ENCODE data around the gene GTF3A. TPM values are rescaled to one million over a fixed set of nuclear protein-coding genes. Genes with fewer than 3 reads are reported as not detected.
A peak's percentile ranks its signal among the peaks of the same experiment; 100 is the strongest.

Gene GTF3A
- total RNA-seq, 1 experiment from 2014 or later: 88.7 TPM

- POLR2A ChIA-PET: no interaction called here
- DNase-seq (ENCODE audit: low spot score) (no peak), ATAC-seq (no peak; the same call in 1 of the 2 replicates)
- H3K9me3 Mint-ChIP-seq: no peaks in the 10 kb centered on the region
- no peak overlapping the region for H3K27ac Mint-ChIP-seq
- TF ChIP-seq ZNF232 (CRISPR knock-in tag; IDR thresholded peaks at IDR 0.05) (no peak), ZNF263 (CRISPR knock-in tag; IDR thresholded peaks at IDR 0.05; ENCODE audit: low read depth) (no peak), GABPB1 (CRISPR knock-in tag; IDR thresholded peaks at IDR 0.05) (no peak), CREB1 (CRISPR knock-in tag; IDR thresholded peaks at IDR 0.05) (no peak), CBFB (CRISPR knock-in tag; IDR thresholded peaks at IDR 0.05; ENCODE audit: low read depth) (no peak), CTCF (IDR thresholded peaks at IDR 0.05) (no peak), SOX15 (CRISPR knock-in tag; IDR thresholded peaks at IDR 0.05) (no peak)
- CTCF ChIA-PET: interaction anchor here (1.2 to 1.5 kb wide), 3 partner anchors 20 to 445 kb away, joined by 7 to 8 read pairs (median 8); no protein-coding TSS in a partner anchor
- peaks cover 26% of the 10 kb centered on the region for H3K4me1 Mint-ChIP-seq
- H3K36me3 Mint-ChIP-seq: no peaks in the 10 kb centered on the region
- no peak overlapping the region for H3K4me3 Mint-ChIP-seq
- H3K27me3 Mint-ChIP-seq (ENCODE audit: low read depth): no peaks in the 10 kb centered on the region; the same call in 1 of the 2 replicates
Measured at GRCh38 chr13:27381601-27382000, 42.8 kb upstream of the GTF3A start.

DNA sequence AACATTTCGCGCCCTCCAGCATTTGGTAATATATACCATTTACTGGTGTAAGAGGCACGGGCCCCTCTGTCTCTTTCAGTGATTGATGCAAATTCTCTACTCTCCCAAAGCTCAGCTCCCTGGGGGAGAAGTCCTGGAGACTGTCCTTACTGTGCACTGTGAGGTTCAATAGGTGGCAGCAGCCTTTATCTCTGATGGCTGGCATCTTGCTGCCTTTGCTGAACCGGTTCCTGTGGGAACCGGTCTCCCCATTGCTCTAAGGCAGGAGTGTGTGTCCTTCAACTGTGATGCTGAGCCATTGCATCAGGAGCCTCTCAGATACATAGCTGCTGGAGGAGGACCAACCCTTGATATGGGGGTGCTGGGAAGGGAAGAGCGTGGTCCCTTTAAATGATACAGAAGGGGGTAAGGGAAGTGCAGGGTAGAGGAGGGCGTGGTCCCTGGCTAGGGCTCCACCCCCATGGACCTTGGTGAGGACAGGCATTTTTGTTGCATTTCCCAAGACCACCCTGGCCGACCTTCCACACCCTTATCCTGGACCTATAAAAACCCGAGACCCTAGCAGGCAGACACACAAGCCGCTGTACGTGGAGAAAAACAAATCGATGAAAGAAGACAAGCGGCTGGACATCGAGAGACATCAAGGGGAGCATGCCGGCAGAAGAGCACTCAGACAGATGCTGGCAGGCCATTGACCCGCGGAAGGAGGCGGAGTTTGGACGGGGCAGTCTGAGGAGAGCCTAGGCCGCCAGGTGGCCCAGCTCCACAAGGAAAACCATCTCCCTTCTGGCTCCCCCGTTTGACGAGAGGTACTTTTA, 41.1 kb upstream of the GTF3A start:
- Mint-ChIP-seq H3K36me3 (no peaks in the 10 kb centered on the region), H3K4me3 (no peak overlapping the region), H3K27ac (no peak overlapping the region), H3K9me3 (no peaks in the 10 kb centered on the region), H3K4me1 (peaks cover 38% of the 10 kb centered on the region), H3K27me3 (ENCODE audit: low read depth) (no peaks in the 10 kb centered on the region)
- DNase-seq (ENCODE audit: low spot score) (no peak), ATAC-seq (peak; percentile 43)
- peak; percentile 96 for TF ChIP-seq ZNF121 (CRISPR knock-in tag; IDR thresholded peaks at IDR 0.05)
- TF ChIP-seq MYBL2 (CRISPR knock-in tag; IDR thresholded peaks at IDR 0.05): no peak
- TF ChIP-seq TCF7 (CRISPR knock-in tag; IDR thresholded peaks at IDR 0.05; ENCODE audit: low read depth): no peak
- no peak for TF ChIP-seq SOX15 (CRISPR knock-in tag; IDR thresholded peaks at IDR 0.05)
- TF ChIP-seq KAT7 (CRISPR knock-in tag; IDR thresholded peaks at IDR 0.05; ENCODE audit: borderline replicate concordance): no peak
- TF ChIP-seq TEAD1 (CRISPR knock-in tag; IDR thresholded peaks at IDR 0.05): no peak
- ChIA-PET CTCF (interaction anchor here (0.8 to 3.3 kb wide), 5 partner anchors 21 to 443 kb away, joined by 3 to 19 read pairs (median 7); partner anchors contain the start of gene GTF3A), POLR2A (no interaction called here)

DNA sequence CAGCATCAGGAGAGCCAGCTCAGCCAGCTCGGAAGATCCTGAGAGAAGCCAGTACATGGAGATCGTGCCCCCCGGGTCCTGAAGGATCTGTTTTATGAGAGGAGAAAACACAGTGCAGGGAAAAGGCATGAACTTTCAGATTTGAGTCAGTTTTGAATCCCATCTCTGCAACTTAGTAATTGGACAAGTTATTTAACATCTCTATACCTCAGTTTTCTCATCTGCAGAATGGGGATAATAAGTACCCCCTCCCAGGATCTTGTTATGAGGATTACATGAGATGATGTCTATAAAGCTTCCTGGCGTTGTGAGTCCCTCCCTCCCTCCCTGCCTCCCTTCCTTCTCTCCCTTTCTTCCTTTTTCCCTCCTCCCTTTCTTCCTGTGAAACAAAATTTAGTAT, 40.1 kb upstream of the GTF3A start:
- Mint-ChIP-seq H3K4me3 (no peak overlapping the region), H3K4me1 (peaks cover 38% of the 10 kb centered on the region), H3K9me3 (no peaks in the 10 kb centered on the region), H3K27ac (no peak overlapping the region), H3K36me3 (no peaks in the 10 kb centered on the region), H3K27me3 (ENCODE audit: low read depth) (no peaks in the 10 kb centered on the region)
- no peak for DNase-seq (ENCODE audit: low spot score)
- POLR2A ChIA-PET: no interaction called here
- no peak for ATAC-seq
- CTCF ChIA-PET: interaction anchor here (1.1 to 3.3 kb wide), 5 partner anchors 11 to 442 kb away, joined by 3 to 19 read pairs (median 7); partner anchors contain the start of gene GTF3A
- TF ChIP-seq E2F1 (CRISPR knock-in tag; IDR thresholded peaks at IDR 0.05) (no peak), ATF1 (CRISPR knock-in tag; IDR thresholded peaks at IDR 0.05) (no peak), ZNF396 (CRISPR knock-in tag; IDR thresholded peaks at IDR 0.05; ENCODE audit: borderline replicate concordance) (no peak), FOXJ3 (CRISPR knock-in tag; IDR thresholded peaks at IDR 0.05; ENCODE audit: borderline replicate concordance) (no peak), ZNF219 (CRISPR knock-in tag; IDR thresholded peaks at IDR 0.05; ENCODE audit: borderline replicate concordance) (no peak), RELA (CRISPR knock-in tag; IDR thresholded peaks at IDR 0.05; ENCODE audit: borderline replicate concordance) (no peak), KAT7 (CRISPR knock-in tag; IDR thresholded peaks at IDR 0.05; ENCODE audit: borderline replicate concordance) (no peak), FOXP1 (CRISPR knock-in tag; IDR thresholded peaks at IDR 0.05; ENCODE audit: borderline replicate concordance) (no peak), ESRRA (CRISPR knock-in tag; IDR thresholded peaks at IDR 0.05; ENCODE audit: borderline replicate concordance) (no peak)
- TF ChIP-seq, protein P1, sequence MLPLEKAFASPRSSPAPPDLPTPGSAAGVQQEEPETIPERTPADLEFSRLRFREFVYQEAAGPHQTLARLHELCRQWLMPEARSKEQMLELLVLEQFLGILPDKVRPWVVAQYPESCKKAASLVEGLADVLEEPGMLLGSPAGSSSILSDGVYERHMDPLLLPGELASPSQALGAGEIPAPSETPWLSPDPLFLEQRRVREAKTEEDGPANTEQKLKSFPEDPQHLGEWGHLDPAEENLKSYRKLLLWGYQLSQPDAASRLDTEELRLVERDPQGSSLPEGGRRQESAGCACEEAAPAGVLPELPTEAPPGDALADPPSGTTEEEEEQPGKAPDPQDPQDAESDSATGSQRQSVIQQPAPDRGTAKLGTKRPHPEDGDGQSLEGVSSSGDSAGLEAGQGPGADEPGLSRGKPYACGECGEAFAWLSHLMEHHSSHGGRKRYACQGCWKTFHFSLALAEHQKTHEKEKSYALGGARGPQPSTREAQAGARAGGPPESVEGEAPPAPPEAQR (CRISPR knock-in tag; IDR thresholded peaks at IDR 0.05): no peak
- TF ChIP-seq, protein P2, sequence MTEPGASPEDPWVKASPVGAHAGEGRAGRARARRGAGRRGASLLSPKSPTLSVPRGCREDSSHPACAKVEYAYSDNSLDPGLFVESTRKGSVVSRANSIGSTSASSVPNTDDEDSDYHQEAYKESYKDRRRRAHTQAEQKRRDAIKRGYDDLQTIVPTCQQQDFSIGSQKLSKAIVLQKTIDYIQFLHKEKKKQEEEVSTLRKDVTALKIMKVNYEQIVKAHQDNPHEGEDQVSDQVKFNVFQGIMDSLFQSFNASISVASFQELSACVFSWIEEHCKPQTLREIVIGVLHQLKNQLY (CRISPR knock-in tag; IDR thresholded peaks at IDR 0.05): no peak
- TF ChIP-seq, protein P3, sequence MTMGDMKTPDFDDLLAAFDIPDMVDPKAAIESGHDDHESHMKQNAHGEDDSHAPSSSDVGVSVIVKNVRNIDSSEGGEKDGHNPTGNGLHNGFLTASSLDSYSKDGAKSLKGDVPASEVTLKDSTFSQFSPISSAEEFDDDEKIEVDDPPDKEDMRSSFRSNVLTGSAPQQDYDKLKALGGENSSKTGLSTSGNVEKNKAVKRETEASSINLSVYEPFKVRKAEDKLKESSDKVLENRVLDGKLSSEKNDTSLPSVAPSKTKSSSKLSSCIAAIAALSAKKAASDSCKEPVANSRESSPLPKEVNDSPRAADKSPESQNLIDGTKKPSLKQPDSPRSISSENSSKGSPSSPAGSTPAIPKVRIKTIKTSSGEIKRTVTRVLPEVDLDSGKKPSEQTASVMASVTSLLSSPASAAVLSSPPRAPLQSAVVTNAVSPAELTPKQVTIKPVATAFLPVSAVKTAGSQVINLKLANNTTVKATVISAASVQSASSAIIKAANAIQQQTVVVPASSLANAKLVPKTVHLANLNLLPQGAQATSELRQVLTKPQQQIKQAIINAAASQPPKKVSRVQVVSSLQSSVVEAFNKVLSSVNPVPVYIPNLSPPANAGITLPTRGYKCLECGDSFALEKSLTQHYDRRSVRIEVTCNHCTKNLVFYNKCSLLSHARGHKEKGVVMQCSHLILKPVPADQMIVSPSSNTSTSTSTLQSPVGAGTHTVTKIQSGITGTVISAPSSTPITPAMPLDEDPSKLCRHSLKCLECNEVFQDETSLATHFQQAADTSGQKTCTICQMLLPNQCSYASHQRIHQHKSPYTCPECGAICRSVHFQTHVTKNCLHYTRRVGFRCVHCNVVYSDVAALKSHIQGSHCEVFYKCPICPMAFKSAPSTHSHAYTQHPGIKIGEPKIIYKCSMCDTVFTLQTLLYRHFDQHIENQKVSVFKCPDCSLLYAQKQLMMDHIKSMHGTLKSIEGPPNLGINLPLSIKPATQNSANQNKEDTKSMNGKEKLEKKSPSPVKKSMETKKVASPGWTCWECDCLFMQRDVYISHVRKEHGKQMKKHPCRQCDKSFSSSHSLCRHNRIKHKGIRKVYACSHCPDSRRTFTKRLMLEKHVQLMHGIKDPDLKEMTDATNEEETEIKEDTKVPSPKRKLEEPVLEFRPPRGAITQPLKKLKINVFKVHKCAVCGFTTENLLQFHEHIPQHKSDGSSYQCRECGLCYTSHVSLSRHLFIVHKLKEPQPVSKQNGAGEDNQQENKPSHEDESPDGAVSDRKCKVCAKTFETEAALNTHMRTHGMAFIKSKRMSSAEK (CRISPR knock-in tag; IDR thresholded peaks at IDR 0.05; ENCODE audit: borderline replicate concordance): no peak

All from WTC11 (cell line).